Thymus (tissue), 11 donors: Measurements from ENCODE around the gene PCAT6. TPM values are rescaled to one million over a fixed set of nuclear protein-coding genes. Genes with fewer than 3 reads are reported as not detected.

Experiments used
- DNase-seq, 9 donors: peaks; one replicate each; pipeline ENCODE4 v3.0.0-alpha.2; 2013; ENCODE audit warnings: low spot score in 9 of 9, low read depth in 6 of 9, missing footprints in 1 of 9
- H3K27ac ChIP-seq, 2 donors: one replicate each; pipeline ENCODE4 v1.5.1; 2013; ENCODE audit warnings: control low read depth in 1 of 2, low read depth in 1 of 2, low read length in 1 of 2, mild to moderate bottlenecking in 1 of 2, moderate library complexity in 1 of 2
- H3K27me3 ChIP-seq, 2 donors: one replicate each; pipeline ENCODE4 v1.5.1; 2013; ENCODE audit warnings: low read length in 1 of 2; ENCODE audit not compliant: control insufficient read depth in 2 of 2, insufficient read depth in 1 of 2
- H3K36me3 ChIP-seq, 2 donors: one replicate each; pipeline ENCODE4 v1.5.1; 2013; ENCODE audit warnings: low read length in 1 of 2, mild to moderate bottlenecking in 1 of 2, moderate library complexity in 1 of 2; ENCODE audit not compliant: control insufficient read depth in 2 of 2, insufficient read depth in 2 of 2
- H3K4me1 ChIP-seq, 2 donors: one replicate each; pipeline ENCODE4 v1.5.1; 2013; ENCODE audit warnings: low read length in 2 of 2; ENCODE audit not compliant: control insufficient read depth in 2 of 2, insufficient read depth in 2 of 2
- H3K4me3 ChIP-seq, 2 donors: one replicate each; pipeline ENCODE4 v1.5.1; 2013; ENCODE audit warnings: low read length in 2 of 2, control low read depth in 1 of 2, mild to moderate bottlenecking in 1 of 2
- H3K9me3 ChIP-seq, 2 donors: one replicate each; pipeline ENCODE4 v1.5.1; 2013; ENCODE audit warnings: low read length in 1 of 2, mild to moderate bottlenecking in 1 of 2; ENCODE audit not compliant: control insufficient read depth in 2 of 2, insufficient read depth in 1 of 2
- WGBS: extraction: QIAGEN DNeasy Blood & Tissue Kit; methylation state at CpG from one replicate; pipeline ENCODE4 v1.1.7; 2013; 5-methylcytosine and 5-hydroxymethylcytosine counted together
- polyA plus RNA-seq: library from polyadenylated mRNA; stranded (reverse); fragments of 200-250 nt; gene quantifications from one replicate; pipeline ENCODE4 v1.2.3, GENCODE V29; 2013
- total RNA-seq: library from RNA; stranded (reverse); fragments of 120-200 nt; gene quantifications from one replicate; pipeline ENCODE4 v1.2.4, GENCODE V29; 2013
- donor health status: healthy.

PCAT6 gene
- total and polyA plus RNA-seq, 2 donors = 0.19 to 1.5 TPM

DNA sequence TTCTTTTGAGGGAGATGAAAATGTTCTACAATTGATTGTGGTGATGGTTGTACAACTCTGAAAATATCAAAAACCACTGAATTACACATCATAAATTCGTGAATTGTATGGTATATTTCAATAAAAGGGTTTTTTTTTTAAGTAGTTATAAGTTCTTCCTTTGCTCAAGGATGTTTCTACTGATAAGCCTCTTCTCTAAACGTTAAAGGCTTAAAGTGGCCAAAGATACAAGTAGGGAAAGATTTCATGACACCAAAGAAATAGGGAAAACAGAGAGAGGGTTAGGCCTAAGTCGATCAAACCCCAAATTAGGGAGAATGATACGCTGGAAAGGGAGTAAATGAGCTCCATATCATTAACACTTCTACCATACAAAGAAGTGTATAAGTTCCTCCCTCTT is 6.6 kb upstream of the PCAT6 start:
- H3K27ac ChIP-seq = no peak overlapping the region
- peaks cover 2 to 6% of the 10 kb centered on the region in 2 donors for H3K27me3 ChIP-seq
- no peaks in the 10 kb centered on the region for H3K36me3 ChIP-seq
- no peak overlapping the region for H3K4me3 ChIP-seq
- H3K4me1 ChIP-seq = peaks cover 6 to 11% of the 10 kb centered on the region in 2 donors
- H3K9me3 ChIP-seq = no peaks in the 10 kb centered on the region
- DNase-seq = no peak
- WGBS = 54% methylated on average over 4 of the region's 4 CpGs

DNA sequence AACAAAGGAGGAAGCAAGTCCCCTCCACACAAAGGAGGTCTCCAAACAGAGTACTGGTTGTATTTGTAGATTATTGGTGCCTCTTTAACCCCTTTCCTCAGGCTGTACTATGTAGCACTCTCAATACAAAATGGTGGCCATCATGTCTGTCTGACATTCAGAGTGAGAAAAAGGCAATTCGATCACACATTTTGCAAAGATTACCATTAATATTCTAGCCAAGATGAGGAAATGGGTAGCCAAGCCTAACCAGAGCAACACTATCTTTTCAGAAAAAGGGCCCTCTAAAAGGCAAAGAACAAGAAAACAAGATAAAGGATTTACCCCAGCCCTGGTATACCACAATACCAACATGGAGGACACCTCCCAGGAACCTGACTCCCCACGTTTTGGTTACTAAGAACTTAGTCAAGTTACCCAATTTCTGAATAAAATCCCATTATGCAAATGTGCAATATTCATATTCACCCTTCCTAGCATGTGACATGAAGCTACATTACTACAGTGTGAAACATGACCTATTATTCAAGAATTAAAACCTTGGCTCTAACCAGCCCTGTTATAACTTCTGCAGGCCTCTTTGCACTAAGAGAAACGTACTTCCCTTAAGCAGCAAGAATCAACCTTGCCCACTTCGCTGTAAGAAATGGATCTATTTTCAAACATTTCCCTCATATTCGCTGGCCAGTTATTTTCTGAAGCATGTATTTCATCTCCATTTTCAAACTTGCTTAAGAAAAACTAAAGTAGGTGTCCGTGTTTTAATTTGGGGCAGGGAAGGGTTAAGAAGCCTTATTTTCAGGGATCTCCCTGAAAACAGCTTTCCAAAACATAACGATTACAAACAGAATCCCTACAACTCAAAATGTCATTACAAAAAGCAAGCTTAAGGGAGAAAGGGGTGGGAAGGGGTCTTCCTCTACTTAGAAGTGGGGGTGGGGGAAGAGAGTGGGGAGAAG is 4.6 kb upstream of the PCAT6 start:
- H3K27me3 ChIP-seq = peaks cover 6 to 24% of the 10 kb centered on the region in 2 donors
- peak overlapping the region; percentile 25 to 58 for H3K27ac ChIP-seq
- H3K4me1 ChIP-seq = peaks cover 13 to 18% of the 10 kb centered on the region in 2 donors
- no peaks in the 10 kb centered on the region for H3K36me3 ChIP-seq
- WGBS = 18% methylated on average over 7 of the region's 7 CpGs
- peak overlapping the region; percentile 86 to 95 for H3K4me3 ChIP-seq
- no peaks in the 10 kb centered on the region for H3K9me3 ChIP-seq
- DNase-seq = peak in 5 of 9 donors; percentile 10 to 55 (median 35)

DNA sequence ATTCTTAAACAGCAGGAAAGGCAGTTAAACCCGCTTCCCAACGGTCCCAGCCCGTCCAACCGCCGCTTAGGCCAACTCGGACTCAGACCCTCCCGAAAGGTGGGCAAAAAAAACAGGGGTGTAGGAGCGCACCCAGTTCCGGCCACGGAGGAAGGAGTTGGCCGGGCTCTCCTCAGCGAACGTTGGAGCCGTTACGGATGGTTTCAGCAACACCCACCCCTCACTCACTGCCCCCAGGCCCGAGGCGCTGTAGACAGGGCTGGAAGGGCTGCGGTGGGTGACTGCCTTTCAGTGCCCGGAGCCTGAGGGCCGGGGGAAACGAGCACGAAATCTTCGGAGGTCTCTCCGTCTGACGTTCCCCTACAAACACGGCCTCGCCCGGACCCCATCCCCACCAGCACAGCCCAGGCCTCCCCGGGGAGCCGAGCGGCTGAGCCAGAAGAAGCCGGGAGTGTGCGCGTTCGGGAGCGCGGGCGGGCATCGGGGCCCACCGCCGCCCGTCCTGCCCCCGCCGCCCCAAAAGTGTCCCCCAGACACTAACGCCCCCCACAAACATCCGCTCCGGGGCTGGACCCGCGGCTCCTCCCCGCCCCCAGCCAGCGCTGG is 3.8 kb upstream of the PCAT6 start:
- Histone ChIP-seq H3K27me3 (peaks cover 6 to 31% of the 10 kb centered on the region in 2 donors), H3K4me3 (peak overlapping the region; percentile 86 to 95), H3K27ac (peak overlapping the region; percentile 33 to 58), H3K36me3 (no peaks in the 10 kb centered on the region), H3K9me3 (no peaks in the 10 kb centered on the region), H3K4me1 (peaks cover 13 to 25% of the 10 kb centered on the region in 2 donors)
- under 1% methylated on average over 51 of the region's 51 CpGs for WGBS
- peak in 7 of 9 donors; percentile 18 to 57 (median 28) for DNase-seq

DNA sequence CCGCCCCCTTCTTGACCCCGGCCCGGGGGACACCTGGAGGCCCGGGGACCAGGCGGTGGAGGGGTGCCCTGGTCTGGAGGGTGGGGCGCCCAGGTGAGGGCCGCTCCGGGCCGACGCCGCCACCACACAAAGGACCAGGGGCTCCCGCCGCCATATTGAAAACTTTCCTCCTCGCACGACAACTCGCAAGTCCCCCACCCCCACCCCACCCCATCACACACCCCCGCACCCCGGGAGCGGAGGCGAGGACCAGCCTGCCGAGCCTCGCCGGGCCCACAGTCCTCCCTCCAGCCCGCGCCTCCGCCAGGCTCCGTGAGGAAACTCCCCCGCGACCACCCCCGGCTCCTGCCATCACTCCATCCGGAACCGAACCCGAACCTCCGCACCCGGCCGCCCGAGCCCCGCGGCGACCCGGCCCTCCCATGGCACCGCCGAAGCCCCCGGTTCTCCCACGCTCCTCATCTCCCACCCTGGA is 3.3 kb upstream of the PCAT6 start:
- under 1% methylated on average over 45 of the region's 45 CpGs for WGBS
- Histone ChIP-seq H3K27me3 (peaks cover 6 to 36% of the 10 kb centered on the region in 2 donors), H3K27ac (peak overlapping the region; percentile 33 to 71), H3K9me3 (no peaks in the 10 kb centered on the region), H3K4me3 (peak overlapping the region; percentile 86 to 95), H3K36me3 (no peaks in the 10 kb centered on the region), H3K4me1 (peaks cover 13 to 27% of the 10 kb centered on the region in 2 donors)
- DNase-seq = peak in 7 of 9 donors; percentile 15 to 74 (median 44)

DNA sequence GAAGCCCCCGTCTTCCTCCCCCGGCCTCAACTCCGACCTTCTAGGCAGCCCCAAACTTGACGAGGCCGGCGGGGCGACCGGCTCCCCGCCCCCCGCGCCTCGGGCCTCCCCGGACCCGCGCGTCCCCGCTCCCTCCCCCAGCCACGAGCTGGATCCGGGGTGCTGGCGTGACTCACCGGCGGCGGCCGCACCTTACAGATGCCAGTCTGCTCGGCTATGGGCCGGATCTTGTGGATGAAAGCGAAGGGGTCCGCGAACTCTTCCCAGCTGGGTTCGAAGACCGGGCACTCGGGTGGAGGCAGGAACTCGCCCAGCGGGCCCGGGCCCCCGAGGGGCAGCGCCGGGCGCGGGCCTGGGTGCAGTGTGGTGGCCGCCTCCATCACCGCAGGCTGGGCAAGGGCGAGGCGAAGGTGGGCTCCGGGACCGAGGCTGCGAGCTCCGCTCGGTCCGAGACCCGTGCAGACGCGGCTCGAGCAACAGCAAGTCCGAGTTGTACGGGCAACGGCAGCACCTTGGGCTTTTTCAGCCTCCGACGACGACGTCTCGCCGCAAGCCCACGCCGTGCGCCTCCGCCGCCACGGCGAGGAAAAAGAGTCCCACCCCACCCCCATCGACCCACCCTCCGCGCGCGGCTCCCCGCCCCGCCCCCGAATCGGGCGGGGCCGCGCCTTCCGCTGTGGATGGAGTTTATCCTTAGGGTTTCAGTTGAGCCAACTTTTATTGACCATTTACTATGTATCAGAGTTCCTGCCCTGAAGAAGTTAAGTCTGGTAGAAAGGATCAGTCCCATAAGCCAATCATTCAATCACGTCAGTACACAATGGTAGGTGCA is 2.6 kb upstream of the PCAT6 start, which contains the start of gene KDM5B:
Gene KDM5B (minus strand): TSS at position 496 of the 832 bp plus-strand sequence. CDS start 116 bp downstream, at position 380.
- Histone ChIP-seq H3K27ac (peak within 1 kb of the TSS; percentile 33 to 71), H3K4me1 (peaks cover 13 to 27% of the 10 kb centered on the region in 2 donors), H3K36me3 (no peaks in the 10 kb centered on the region), H3K9me3 (no peaks in the 10 kb centered on the region), H3K4me3 (peak within 1 kb of the TSS; percentile 86 to 95), H3K27me3 (peaks cover 6 to 39% of the 10 kb centered on the region in 2 donors)
- DNase-seq = peak in 8 of 9 donors; percentile 49 to 84 (median 63)
- WGBS = 1% methylated on average over 84 of the region's 84 CpGs

DNA sequence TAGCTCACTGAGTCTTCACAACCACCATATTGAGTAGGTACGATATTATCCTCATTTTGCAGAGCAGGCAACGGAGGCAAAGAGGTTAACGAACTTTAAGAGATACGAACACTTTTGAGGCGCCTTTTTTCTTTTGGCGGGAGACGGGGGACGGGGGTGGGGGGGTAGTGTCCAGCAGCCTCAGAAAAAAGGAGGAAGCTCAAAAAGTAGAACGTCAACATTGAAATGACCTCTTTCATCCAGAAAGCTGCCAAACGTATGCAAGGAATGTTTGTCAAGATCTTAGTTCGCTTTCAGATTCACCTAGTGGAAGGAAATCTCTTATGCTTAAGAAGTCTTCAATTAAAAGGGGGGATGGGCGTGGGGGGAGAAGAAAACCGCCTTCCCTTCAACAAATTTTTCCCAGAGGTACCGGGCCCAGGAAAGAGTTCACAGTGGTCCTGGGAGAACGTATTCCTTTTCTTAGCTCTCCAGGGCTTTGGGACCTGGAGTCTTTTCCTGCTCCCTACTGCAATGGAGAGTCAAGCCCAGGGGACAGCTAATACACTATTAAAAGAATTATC is 1.1 kb upstream of the PCAT6 start:
- Histone ChIP-seq H3K4me3 (no peak overlapping the region), H3K27me3 (peaks cover 6 to 39% of the 10 kb centered on the region in 2 donors), H3K9me3 (no peaks in the 10 kb centered on the region), H3K4me1 (peaks cover 13 to 27% of the 10 kb centered on the region in 2 donors), H3K27ac (no peak overlapping the region), H3K36me3 (no peaks in the 10 kb centered on the region)
- 76% methylated on average over 15 of the region's 15 CpGs for WGBS
- DNase-seq = peak in 1 of 9 donors; percentile 10

DNA sequence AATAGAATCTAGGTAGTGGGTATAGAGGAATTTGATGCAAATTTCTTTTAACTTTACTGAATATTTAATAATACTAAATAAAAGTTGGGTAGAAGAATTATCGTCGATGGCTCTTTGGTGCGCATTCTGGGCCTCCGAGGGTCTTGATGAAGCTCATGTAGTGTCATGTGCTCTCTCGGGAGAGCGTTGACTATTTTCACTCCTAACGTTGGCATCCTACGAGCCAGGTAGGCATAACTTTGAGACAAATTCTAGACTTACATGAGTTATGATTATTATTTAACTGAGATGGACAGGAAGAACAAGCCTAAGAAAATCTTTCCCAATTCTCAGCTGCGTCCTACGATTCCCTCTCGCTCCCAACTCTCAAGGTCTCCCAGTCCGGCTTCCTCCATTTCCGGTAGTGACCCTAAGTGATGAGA is 550 bp upstream of the PCAT6 start:
- WGBS = 13% methylated on average over 13 of the region's 13 CpGs
- peak overlapping the region in 1 of 2 donors; percentile 90 for H3K27ac ChIP-seq

More for the DNA sequence above, 550 bp upstream of the PCAT6 start:
- Histone ChIP-seq H3K9me3 (no peaks in the 10 kb centered on the region), H3K4me3 (peak overlapping the region; percentile 77 to 93), H3K36me3 (no peaks in the 10 kb centered on the region), H3K27me3 (peaks cover 6 to 39% of the 10 kb centered on the region in 2 donors), H3K4me1 (peaks cover 13 to 26% of the 10 kb centered on the region in 2 donors)
- no peak for DNase-seq
